Activated CD8-positive, alpha-beta T cell treated with anti-CD3 and anti-CD28 coated beads for 36 hours (primary cell): ENCODE data around the gene MDM4. TPM values are rescaled to one million over a fixed set of nuclear protein-coding genes. Genes with fewer than 3 reads are reported as not detected.

ENCODE experiments used
- ATAC-seq: fragments of 200-7000 bp; cut with Tn5 transposase; one replicate; pipeline ENCODE4 v1.10.0; 2021; ENCODE audit warnings: mild to moderate bottlenecking, moderate library complexity
- CTCF ChIA-PET: fragments of 350-600 bp; sonication (Branson Sonifier 250); formaldehyde crosslinking; loops from one replicate; lab custom pipeline; 2021; ENCODE audit warnings: antibody characterized with exemption; lab: Charles Lee
- POLR2A ChIA-PET: fragments of 350-600 bp; sonication (Branson Sonifier 250); formaldehyde crosslinking; loops from one replicate; lab custom pipeline; 2021; ENCODE audit warnings: antibody characterized with exemption; lab: Charles Lee
- DNase-seq: peaks from one replicate; pipeline ENCODE4 v3.0.0-alpha.2; 2020
- H3K27ac Mint-ChIP-seq: one replicate; pipeline ENCODE4 v1.8.0; 2021; ENCODE audit warnings: mild to moderate bottlenecking, mixed read lengths
- H3K27me3 Mint-ChIP-seq: one replicate; pipeline ENCODE4 v1.8.0; 2021; ENCODE audit warnings: mixed read lengths
- H3K36me3 Mint-ChIP-seq: one replicate; pipeline ENCODE4 v1.8.0; 2021; ENCODE audit warnings: low read depth, mixed read lengths
- H3K4me1 Mint-ChIP-seq: one replicate; pipeline ENCODE4 v1.8.0; 2021; ENCODE audit warnings: low read depth, mixed read lengths
- H3K4me3 Mint-ChIP-seq: one replicate; pipeline ENCODE4 v1.8.0; 2021; ENCODE audit warnings: mild to moderate bottlenecking, moderate library complexity, mixed read lengths
- H3K9me3 Mint-ChIP-seq: one replicate; pipeline ENCODE4 v1.8.0; 2021; ENCODE audit warnings: mixed read lengths
- intact Hi-C: fragments of 100-400 bp; cut with micrococcal nuclease; formaldehyde crosslinking; loops from one replicate; pipeline ENCODE4 v1.10.0; 2022
- total RNA-seq, 2 experiments: library from RNA; stranded (reverse); gene quantifications; one replicate each; pipeline ENCODE4 v1.2.3, GENCODE V29; 2021
- TF ChIP-seq, protein P1 (sequence below): fragments of 200-600 bp; IDR thresholded peaks from one replicate; pipeline ENCODE4 v1.8.0; 2022; ENCODE audit warnings: antibody characterized with exemption, mild to moderate bottlenecking

The MDM4 gene
- total RNA-seq, 2 experiments from 2014 or later = 89.6 to 94.8 TPM

- H3K4me1 Mint-ChIP-seq = no peaks in the 10 kb centered on the region
- H3K27me3 Mint-ChIP-seq = no peaks in the 10 kb centered on the region
- TF ChIP-seq, protein P1, sequence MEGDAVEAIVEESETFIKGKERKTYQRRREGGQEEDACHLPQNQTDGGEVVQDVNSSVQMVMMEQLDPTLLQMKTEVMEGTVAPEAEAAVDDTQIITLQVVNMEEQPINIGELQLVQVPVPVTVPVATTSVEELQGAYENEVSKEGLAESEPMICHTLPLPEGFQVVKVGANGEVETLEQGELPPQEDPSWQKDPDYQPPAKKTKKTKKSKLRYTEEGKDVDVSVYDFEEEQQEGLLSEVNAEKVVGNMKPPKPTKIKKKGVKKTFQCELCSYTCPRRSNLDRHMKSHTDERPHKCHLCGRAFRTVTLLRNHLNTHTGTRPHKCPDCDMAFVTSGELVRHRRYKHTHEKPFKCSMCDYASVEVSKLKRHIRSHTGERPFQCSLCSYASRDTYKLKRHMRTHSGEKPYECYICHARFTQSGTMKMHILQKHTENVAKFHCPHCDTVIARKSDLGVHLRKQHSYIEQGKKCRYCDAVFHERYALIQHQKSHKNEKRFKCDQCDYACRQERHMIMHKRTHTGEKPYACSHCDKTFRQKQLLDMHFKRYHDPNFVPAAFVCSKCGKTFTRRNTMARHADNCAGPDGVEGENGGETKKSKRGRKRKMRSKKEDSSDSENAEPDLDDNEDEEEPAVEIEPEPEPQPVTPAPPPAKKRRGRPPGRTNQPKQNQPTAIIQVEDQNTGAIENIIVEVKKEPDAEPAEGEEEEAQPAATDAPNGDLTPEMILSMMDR = no peak
- no peak overlapping the region for H3K27ac Mint-ChIP-seq
- H3K36me3 Mint-ChIP-seq = no peaks in the 10 kb centered on the region
- ChIA-PET POLR2A (interaction anchor here (1.2 kb wide), 1 partner anchor 16 kb away, joined by 3 read pairs; no protein-coding TSS in a partner anchor), CTCF (interaction anchor here (2.0 kb wide), 1 partner anchor 147 kb away, joined by 5 read pairs; no protein-coding TSS in a partner anchor)
- H3K4me3 Mint-ChIP-seq = no peak overlapping the region
- ATAC-seq (no peak), DNase-seq (no peak)
- H3K9me3 Mint-ChIP-seq = no peaks in the 10 kb centered on the region
- intact Hi-C loops = no loop called here
These were observed 83.4 kb downstream of the MDM4 start for GRCh38 chr1:204599596-204599995.

DNA sequence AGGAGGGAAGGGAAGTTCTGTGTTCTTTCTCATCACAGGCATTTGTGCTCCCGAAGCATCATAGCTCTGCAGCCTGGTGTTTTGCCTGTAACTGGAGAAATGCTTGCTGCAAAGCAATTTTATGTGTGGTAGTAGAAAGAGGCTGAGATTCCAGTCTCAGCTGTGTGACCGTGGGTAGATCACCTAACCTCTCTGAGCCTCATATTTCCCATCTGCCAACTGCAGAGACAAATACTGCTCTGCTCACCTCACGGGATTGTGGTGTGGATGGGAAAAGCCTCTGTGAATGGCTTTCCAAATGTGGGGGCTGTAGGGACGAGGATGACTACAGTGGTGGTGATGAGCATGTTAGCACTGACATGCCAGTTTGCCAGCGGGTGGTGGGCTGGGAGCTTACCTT lies 84.0 kb downstream of the MDM4 start:
- ChIA-PET CTCF (interaction anchor here (0.6 to 2.0 kb wide), 3 partner anchors 147 to 212 kb away, joined by 3 to 5 read pairs (median 4); no protein-coding TSS in a partner anchor), POLR2A (interaction anchor here (1.2 kb wide), 1 partner anchor 15 kb away, joined by 3 read pairs; no protein-coding TSS in a partner anchor)
- Mint-ChIP-seq H3K27me3 (no peaks in the 10 kb centered on the region), H3K4me3 (no peak overlapping the region), H3K9me3 (no peaks in the 10 kb centered on the region), H3K27ac (no peak overlapping the region), H3K4me1 (no peaks in the 10 kb centered on the region), H3K36me3 (no peaks in the 10 kb centered on the region)
- TF ChIP-seq, protein P1 = no peak
- DNase-seq (no peak), ATAC-seq (no peak)
- intact Hi-C loops = no loop called here

GRCh38 chr1:204600968-204601367 lies 84.8 kb downstream of the MDM4 start:
- no peak for ATAC-seq
- H3K4me3 Mint-ChIP-seq = no peak overlapping the region
- TF ChIP-seq, protein P1 = no peak
- CTCF ChIA-PET = interaction anchor here (0.6 to 1.0 kb wide), 2 partner anchors 163 to 211 kb away, joined by 3 to 4 read pairs; no protein-coding TSS in a partner anchor
- H3K9me3 Mint-ChIP-seq = no peaks in the 10 kb centered on the region
- H3K36me3 Mint-ChIP-seq = no peaks in the 10 kb centered on the region
- no peaks in the 10 kb centered on the region for H3K4me1 Mint-ChIP-seq
- DNase-seq = no peak
- no peaks in the 10 kb centered on the region for H3K27me3 Mint-ChIP-seq
- intact Hi-C loops = no loop called here
- POLR2A ChIA-PET = no interaction called here
- no peak overlapping the region for H3K27ac Mint-ChIP-seq

- Mint-ChIP-seq H3K9me3 (no peaks in the 10 kb centered on the region), H3K27ac (no peak overlapping the region), H3K36me3 (no peaks in the 10 kb centered on the region), H3K4me1 (no peaks in the 10 kb centered on the region), H3K27me3 (no peaks in the 10 kb centered on the region), H3K4me3 (no peak overlapping the region)
- intact Hi-C loops = no loop called here
- no peak for DNase-seq
- TF ChIP-seq, protein P1 = no peak
- POLR2A ChIA-PET = no interaction called here
- ATAC-seq = no peak
- CTCF ChIA-PET = interaction anchor here (0.8 kb wide), 1 partner anchor 205 kb away, joined by 3 read pairs; no protein-coding TSS in a partner anchor
These were observed 85.9 kb downstream of the MDM4 start for GRCh38 chr1:204602111-204602579.

- DNase-seq (no peak), ATAC-seq (no peak)
- intact Hi-C loops = no loop called here
- TF ChIP-seq, protein P1 = no peak
- Mint-ChIP-seq H3K4me1 (no peaks in the 10 kb centered on the region), H3K36me3 (no peaks in the 10 kb centered on the region), H3K4me3 (no peak overlapping the region), H3K9me3 (no peaks in the 10 kb centered on the region), H3K27ac (no peak overlapping the region), H3K27me3 (no peaks in the 10 kb centered on the region)
- CTCF ChIA-PET = interaction anchor here (0.8 to 0.9 kb wide), 2 partner anchors 204 kb away, joined by 3 read pairs; no protein-coding TSS in a partner anchor
- POLR2A ChIA-PET = no interaction called here
These were observed 86.8 kb downstream of the MDM4 start for GRCh38 chr1:204602871-204603542.
